ENCODE data around the gene IL36B.

- TF ChIP-seq CTCF (IDR thresholded peaks at IDR 0.05), result no peak
- no peak for TF ChIP-seq POLR2A (IDR thresholded peaks at IDR 0.05)
These were observed 16.2 kb upstream of the IL36B start for GRCh38 chr2:113068706-113069485.
